Measurements from ENCODE around the gene CCDC57. TPM values are rescaled to one million over a fixed set of nuclear protein-coding genes. Genes with fewer than 3 reads are reported as not detected.

The CCDC57 gene
- total RNA-seq, 2 experiments from 2014 or later = 70.2 to 73.9 TPM

DNA sequence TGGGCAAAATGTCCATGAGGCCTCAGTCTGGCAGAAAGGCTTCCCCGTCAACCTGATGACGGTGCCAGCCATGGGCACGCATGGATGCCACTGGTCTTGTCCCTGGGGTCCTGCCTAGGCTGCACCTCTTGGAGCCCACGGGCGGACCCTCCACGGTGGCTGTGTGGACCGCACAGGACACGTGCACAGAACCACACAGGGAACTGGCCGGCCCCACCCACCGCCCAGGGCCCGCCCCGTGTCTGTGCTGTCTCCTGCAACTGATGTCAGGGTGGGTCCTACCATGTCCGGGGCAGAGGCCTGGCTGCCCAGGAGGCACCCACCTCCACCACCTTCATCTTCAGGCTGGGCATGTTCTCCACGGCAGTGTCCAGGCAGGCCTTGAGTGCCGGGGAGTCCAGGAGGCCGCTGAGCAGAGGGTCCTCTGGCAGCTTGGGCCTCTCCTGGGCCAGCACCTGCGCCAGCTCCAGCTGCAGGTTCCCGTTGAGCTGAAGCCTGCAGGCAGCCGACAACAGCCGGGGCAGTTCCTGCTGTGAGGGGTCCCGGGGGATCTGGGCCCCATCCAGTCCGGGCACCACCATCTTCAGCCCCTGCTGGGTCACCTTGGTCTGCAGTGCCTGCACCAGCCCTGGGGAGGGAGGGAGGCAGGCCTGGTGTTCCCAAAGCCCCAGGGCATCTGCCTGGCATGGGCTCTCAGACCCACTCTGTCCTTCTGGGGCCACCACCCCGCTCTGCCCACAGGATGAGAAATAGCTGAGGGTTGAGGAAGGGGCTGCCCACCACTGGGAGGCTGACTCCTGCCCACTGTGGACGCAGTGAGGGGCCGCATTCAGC lies 126.5 kb downstream of the CCDC57 start:
- Mint-ChIP-seq H3K4me1 (no peaks in the 10 kb centered on the region), H3K9me3 (ENCODE audit: low read depth) (no peaks in the 10 kb centered on the region), H3K27ac (no peak overlapping the region), H3K36me3 (peaks cover 21% of the 10 kb centered on the region), H3K27me3 (no peaks in the 10 kb centered on the region), H3K4me3 (no peak overlapping the region)
- ATAC-seq (no peak), DNase-seq (no peak)
- CTCF ChIA-PET = no interaction called here

DNA sequence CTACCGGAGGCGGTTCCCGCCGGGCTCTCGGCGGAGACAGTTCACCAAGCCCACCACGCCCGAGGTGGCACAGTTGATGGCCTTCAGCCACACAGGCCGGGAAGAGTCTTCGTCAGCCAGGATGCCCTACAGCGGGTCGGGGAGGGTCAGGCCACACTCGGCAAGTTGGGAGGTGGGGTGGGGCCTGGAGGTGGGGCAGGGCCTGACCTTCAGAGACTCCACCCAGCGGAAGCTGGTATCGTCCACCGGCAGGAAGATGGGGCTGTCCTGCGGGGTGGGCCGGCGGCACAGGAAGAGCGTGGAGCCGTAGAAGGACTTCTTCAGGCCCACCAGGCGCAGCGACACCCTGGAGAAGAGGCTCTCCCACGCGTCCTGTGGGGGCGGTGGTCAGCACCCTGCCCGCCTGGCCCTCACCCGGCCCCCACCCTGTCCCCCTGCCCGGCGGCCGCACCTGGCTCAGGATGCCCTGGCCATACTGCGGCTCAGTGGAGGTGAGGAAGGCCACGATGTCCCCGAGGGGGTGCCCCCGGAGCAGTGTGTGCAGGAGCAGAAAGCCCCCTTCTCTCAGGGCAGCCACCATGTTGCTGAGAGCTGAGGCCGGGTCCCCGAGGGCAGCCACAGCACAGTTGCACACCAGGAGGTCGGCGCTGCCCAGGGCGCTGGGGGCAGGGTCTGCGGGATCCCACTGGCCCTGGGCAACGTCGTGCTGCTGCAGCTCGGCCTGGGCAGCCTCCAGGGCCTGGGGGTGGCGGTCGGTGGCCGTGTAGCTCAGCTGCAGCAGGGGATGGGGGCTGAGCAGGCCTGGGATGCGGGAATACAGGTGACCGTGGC lies 127.4 kb downstream of the CCDC57 start:
- no peaks in the 10 kb centered on the region for H3K4me1 Mint-ChIP-seq
- CTCF ChIA-PET = no interaction called here
- DNase-seq (no peak), ATAC-seq (no peak)
- H3K27ac Mint-ChIP-seq = no peak overlapping the region
- H3K4me3 Mint-ChIP-seq = no peak overlapping the region
- peaks cover 18% of the 10 kb centered on the region for H3K36me3 Mint-ChIP-seq
- no peaks in the 10 kb centered on the region for H3K9me3 Mint-ChIP-seq (ENCODE audit: low read depth)
- H3K27me3 Mint-ChIP-seq = no peaks in the 10 kb centered on the region

DNA sequence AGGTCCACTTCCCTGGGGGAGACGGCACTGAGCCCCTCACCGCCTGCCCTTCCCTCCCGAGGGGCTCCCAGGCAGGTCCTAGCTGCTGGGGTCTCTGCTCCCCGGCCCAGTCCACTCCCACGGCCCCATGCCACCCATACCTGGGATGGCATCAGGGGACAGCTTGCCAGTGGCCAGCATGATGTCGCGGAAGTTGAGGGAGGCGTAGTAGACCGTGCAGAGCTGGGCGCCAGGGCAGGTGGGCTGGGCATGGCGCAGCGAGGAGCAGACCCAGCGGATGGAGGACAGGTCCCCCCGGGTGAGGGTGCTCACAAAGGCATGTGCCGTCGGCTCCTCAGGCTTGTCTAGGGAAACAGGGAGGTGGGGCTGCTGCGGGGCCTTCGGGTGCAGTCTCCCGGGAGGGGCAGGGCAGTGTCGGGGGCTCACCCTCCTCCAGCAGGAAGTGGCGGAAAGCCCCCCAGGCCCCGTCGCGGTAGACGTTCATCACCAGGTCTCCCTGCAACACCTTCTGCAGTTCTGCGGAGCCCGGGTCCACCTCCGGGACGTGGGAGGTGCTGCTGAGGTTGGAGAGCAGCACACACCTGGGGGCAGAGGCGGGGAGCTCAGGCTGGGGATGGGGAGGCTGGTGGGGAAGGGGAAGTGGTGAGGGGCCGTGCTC lies 128.1 kb downstream of the CCDC57 start:
- Mint-ChIP-seq H3K27ac (no peak overlapping the region), H3K36me3 (peaks cover 22% of the 10 kb centered on the region), H3K9me3 (ENCODE audit: low read depth) (no peaks in the 10 kb centered on the region), H3K4me1 (no peaks in the 10 kb centered on the region), H3K27me3 (no peaks in the 10 kb centered on the region), H3K4me3 (no peak overlapping the region)
- CTCF ChIA-PET = no interaction called here
- ATAC-seq (no peak), DNase-seq (no peak)

DNA sequence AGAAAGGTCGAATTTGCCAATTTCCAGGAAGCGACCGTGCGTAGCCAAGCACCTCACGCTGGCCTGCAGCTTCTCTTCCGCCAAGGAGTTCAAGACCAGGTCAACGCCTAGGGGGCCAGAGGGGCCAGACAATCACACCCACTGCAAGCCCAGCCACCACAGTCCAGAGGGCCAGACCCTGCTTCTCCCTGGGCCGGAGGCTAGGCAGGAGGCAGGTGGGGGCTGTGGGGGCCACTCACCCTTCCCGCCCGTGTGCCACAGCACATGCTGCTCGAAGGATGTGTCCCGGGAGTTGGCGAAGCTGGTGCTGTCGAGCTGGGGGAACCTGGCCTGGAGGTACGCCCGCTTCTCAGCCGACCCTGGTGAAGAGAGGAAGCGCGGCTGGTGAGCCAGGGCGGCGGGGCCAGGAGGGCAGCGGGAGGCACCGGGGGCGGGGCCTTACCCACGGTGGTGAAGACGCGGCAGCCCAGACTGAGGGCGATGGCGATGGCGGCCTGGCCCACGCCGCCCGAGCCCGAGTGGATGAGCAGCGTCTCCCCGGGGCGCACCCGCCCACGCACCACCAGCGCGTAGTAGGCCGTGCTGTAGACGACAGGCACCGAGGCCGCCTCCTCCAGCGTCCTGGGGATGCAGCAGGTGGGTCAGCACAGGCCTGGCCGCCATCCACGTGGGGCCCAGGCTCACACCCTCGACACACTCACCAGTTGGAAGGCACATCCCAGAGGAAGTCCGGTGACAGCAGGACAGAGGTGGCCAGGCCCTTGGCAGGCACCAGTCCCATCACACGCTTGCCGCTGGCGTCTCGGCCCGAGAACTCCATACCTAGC lies 128.9 kb downstream of the CCDC57 start:
- CTCF ChIA-PET = no interaction called here
- Mint-ChIP-seq H3K27me3 (no peaks in the 10 kb centered on the region), H3K36me3 (peaks cover 25% of the 10 kb centered on the region), H3K27ac (no peak overlapping the region), H3K4me1 (no peaks in the 10 kb centered on the region), H3K9me3 (ENCODE audit: low read depth) (no peaks in the 10 kb centered on the region), H3K4me3 (no peak overlapping the region)
- DNase-seq = no peak
- no peak for ATAC-seq

DNA sequence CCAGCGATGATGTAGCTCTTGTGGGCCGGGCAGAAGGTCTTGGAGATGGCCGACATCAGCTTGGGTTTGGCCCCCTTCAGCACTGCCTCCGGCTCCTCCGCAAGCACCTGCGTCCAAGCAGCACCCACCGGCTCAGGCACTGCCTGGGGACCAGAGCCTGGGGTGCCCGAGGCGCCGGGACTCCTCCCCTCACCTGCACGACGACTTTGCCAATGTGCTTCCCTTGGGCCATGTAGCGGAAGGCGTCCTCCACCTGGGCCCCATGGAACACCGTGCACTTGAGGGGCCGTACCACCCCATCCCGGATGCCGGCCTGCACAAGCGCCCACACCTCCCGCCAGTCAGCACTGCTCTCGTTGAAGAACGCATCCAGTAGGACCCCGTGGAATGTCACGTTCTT lies 129.6 kb downstream of the CCDC57 start:
- peaks cover 24% of the 10 kb centered on the region for H3K36me3 Mint-ChIP-seq
- ATAC-seq (no peak), DNase-seq (no peak)
- H3K27ac Mint-ChIP-seq = no peak overlapping the region
- no peaks in the 10 kb centered on the region for H3K27me3 Mint-ChIP-seq
- CTCF ChIA-PET = no interaction called here
- no peak overlapping the region for H3K4me3 Mint-ChIP-seq
- no peaks in the 10 kb centered on the region for H3K4me1 Mint-ChIP-seq
- no peaks in the 10 kb centered on the region for H3K9me3 Mint-ChIP-seq (ENCODE audit: low read depth)

DNA sequence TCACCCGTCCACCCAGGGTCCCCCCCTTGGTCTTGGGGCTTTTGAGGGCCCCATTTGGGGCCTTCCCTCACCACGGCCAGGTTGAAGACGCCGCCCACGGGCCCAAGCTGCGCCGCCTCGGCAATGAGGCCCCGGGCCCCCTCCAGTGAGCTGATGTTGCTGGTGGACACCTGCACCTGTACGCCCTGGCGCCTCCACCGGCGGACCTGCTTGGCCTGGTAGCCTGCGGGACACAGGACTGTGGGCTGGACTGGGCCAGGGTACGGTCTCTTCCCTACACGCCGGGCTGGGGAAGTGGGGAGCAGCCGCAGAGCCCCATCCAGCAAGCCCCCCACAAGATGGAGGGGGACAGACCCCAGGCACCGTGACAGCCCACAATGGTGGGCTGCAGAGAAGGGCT lies 130.2 kb downstream of the CCDC57 start:
- Mint-ChIP-seq H3K27me3 (no peaks in the 10 kb centered on the region), H3K36me3 (peaks cover 23% of the 10 kb centered on the region), H3K27ac (no peak overlapping the region), H3K4me3 (no peak overlapping the region), H3K4me1 (no peaks in the 10 kb centered on the region), H3K9me3 (ENCODE audit: low read depth) (no peaks in the 10 kb centered on the region)
- DNase-seq (no peak), ATAC-seq (no peak)
- CTCF ChIA-PET = no interaction called here

DNA sequence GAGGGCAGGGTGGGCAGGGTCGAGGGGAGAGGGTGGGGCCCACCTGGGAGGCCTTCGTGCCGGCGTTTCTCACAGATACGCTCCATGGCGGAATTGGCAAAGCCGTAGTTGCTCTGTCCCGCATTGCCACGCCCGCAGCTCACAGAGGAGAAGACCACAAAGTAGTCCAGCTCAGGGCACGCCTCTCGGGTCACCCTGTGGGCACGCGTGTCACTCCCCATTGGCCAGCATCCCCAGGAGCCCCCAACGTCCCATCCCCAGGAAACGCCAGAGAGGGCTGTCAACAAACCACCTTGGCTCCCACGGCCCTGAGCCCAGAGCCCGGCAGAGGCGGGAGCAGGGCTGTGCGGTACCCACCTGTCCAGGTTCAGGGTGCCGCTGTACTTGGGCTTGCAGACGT lies 130.7 kb downstream of the CCDC57 start:
- CTCF ChIA-PET = no interaction called here
- no peaks in the 10 kb centered on the region for H3K9me3 Mint-ChIP-seq (ENCODE audit: low read depth)
- H3K4me1 Mint-ChIP-seq = no peaks in the 10 kb centered on the region
- no peak overlapping the region for H3K4me3 Mint-ChIP-seq
- peaks cover 23% of the 10 kb centered on the region for H3K36me3 Mint-ChIP-seq
- no peaks in the 10 kb centered on the region for H3K27me3 Mint-ChIP-seq
- DNase-seq = no peak
- H3K27ac Mint-ChIP-seq = no peak overlapping the region
- ATAC-seq = no peak

DNA sequence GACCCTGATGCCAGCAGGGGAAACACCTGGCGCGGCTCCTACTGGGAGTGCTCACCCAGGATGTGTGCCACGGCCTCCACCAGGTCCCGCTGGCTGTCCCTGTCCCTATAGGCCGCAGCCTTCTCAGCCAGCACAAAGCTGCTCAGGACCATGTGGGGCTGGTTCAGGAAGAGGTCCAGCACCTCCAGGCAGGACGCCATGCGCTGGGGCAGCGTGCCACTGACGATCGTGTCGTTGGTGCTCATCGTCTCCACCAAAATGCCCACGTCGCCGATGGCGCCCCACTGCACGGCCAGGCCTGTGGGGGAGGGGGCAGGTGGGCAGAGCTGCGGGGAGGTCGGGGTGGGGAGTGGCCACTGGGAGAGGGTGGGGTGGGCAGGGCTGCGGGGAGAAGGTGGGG lies 131.1 kb downstream of the CCDC57 start:
- no peaks in the 10 kb centered on the region for H3K27me3 Mint-ChIP-seq
- no peaks in the 10 kb centered on the region for H3K4me1 Mint-ChIP-seq
- H3K9me3 Mint-ChIP-seq (ENCODE audit: low read depth) = no peaks in the 10 kb centered on the region
- H3K36me3 Mint-ChIP-seq = peaks cover 23% of the 10 kb centered on the region
- CTCF ChIA-PET = no interaction called here
- no peak overlapping the region for H3K4me3 Mint-ChIP-seq
- DNase-seq (no peak), ATAC-seq (no peak)
- no peak overlapping the region for H3K27ac Mint-ChIP-seq

DNA sequence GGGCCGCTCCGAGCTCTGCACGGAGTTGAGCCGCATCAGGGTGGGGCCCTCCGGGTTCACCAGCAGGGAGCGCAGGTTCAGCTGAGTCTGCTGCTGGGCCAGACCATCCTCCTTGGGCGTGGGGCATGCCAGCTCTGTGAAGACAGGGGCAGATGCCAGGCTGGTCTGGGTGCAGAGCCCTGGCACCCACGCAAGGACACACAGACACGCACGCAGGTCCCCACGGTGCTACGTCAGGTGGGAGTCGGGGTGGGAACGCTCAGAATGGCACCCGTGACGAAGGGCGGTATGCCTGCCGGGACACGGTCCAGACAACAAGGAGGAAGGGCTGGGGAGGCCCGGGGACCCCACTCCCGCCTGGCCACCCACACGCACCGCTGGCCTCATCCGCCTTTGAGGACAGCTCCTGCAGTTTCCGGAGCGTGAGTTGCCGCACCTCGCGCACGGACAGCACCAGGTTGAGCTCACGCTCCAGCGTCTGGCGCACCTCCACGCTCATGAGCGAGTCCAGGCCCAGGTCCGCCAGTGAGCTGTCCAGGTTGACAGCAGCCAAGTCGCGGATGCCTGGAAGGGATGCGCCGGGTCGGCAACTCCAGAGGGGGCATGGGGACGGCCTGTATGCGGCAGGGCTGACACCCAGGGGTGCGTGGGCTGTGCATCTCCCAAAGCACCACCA lies 131.7 kb downstream of the CCDC57 start:
- CTCF ChIA-PET = no interaction called here
- DNase-seq = no peak
- H3K9me3 Mint-ChIP-seq (ENCODE audit: low read depth) = no peaks in the 10 kb centered on the region
- no peak overlapping the region for H3K27ac Mint-ChIP-seq
- no peaks in the 10 kb centered on the region for H3K27me3 Mint-ChIP-seq
- H3K36me3 Mint-ChIP-seq = peaks cover 23% of the 10 kb centered on the region
- no peak for ATAC-seq
- H3K4me3 Mint-ChIP-seq = no peak overlapping the region
- H3K4me1 Mint-ChIP-seq = no peaks in the 10 kb centered on the region

DNA sequence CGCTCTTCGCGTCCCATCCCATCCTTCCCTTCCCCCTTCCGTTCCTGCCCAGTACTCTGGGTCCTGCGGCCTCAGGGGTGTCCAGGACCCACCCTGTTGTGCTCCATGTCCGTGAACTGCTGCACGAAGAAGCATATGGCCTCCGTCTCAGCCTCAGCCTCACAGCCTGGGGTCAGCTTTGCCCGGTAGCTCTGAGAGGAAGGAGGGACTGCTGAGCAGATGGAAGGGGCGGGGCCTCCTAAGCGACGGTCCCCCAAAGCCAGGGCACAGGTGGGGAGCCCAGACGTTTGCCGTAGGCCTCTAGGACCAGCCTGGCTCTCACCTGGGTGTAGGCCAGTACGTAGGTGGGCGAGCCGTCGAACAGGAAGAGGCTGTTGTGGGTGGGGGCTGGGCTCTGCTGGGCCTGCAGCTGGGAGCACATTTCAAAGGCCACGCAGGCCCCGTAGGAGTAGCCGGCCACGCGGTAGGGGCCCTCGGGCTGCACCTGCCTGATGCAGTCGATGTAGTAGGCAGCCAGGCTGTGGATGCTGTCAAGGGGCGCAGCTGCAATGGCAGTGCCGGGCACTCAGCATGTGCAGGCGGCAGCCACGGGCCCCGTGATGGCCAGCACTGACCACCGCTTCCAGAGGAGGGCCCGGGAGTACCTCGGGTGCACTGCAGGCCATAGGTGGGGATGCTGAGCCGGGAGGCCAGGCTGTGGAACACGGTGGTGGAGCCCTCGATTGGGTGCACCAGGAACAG lies 132.4 kb downstream of the CCDC57 start:
- H3K4me1 Mint-ChIP-seq = no peaks in the 10 kb centered on the region
- peaks cover 23% of the 10 kb centered on the region for H3K36me3 Mint-ChIP-seq
- no peak for ATAC-seq
- H3K27ac Mint-ChIP-seq = no peak overlapping the region
- H3K9me3 Mint-ChIP-seq (ENCODE audit: low read depth) = no peaks in the 10 kb centered on the region
- DNase-seq = no peak
- no peaks in the 10 kb centered on the region for H3K27me3 Mint-ChIP-seq
- CTCF ChIA-PET = no interaction called here
- no peak overlapping the region for H3K4me3 Mint-ChIP-seq

DNA sequence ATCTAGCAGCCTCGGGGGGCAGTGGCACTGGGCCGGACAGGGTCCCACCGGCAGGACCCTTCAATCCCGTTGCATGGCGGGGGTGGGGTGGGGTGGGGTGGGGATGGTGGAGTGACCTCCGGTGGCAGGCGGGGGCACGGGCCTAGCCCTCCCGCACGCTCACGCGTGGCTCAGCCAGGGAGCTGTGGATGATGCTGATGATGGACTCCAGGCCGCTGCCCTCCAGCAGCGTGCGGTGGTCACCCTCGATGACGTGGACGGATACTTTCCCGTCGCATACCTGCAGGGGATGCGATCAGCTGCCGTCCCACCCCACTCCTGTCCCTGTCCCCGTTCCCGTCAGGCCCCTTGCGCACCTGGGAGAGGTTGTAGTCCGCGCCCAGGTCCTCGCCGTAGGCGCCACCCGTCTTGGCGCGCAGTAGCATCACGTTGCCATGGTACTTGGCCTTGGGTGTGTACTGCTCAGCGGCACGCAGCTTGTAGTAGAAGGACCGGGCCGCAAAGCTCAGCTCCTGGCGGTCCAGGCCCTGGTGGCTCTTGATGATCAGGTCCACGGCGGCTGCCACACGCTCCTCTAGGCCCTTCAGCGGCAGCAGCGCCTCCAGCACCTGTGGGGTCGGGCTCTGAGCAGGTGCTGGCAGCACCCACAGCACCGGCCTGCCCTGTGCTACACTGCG lies 133.5 kb downstream of the CCDC57 start:
- peaks cover 20% of the 10 kb centered on the region for H3K36me3 Mint-ChIP-seq
- no peak for DNase-seq
- no peaks in the 10 kb centered on the region for H3K9me3 Mint-ChIP-seq (ENCODE audit: low read depth)
- peaks cover 3% of the 10 kb centered on the region for H3K27me3 Mint-ChIP-seq
- H3K27ac Mint-ChIP-seq = no peak overlapping the region
- no peaks in the 10 kb centered on the region for H3K4me1 Mint-ChIP-seq
- no peak for ATAC-seq
- no peak overlapping the region for H3K4me3 Mint-ChIP-seq
- CTCF ChIA-PET = interaction anchor here (0.8 kb wide), 1 partner anchor 77 kb away, joined by 3 read pairs; no protein-coding TSS in a partner anchor

DNA sequence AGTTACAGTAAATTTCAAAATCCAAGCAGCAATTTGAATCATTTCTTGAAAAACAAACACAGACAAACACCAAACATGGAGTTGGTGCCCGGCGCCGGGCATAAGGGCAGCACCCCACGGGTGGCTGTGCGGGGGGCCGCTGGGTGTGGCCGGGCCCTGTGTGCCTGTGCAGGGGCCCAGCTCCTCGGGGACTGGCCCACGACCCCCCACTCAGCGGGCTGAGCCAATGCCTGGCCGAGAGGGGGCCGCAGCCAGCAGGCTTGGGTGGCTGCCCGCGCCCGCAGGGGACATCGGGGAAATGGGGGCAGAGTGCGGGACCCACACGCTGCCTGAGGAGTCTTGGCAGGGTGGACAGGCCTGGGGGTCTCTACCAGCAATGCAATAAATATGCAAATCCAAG lies 134.2 kb downstream of the CCDC57 start:
- Mint-ChIP-seq H3K27me3 (peaks cover 6% of the 10 kb centered on the region), H3K9me3 (ENCODE audit: low read depth) (no peaks in the 10 kb centered on the region), H3K36me3 (peaks cover 18% of the 10 kb centered on the region), H3K4me3 (no peak overlapping the region), H3K27ac (no peak overlapping the region), H3K4me1 (no peaks in the 10 kb centered on the region)
- ATAC-seq (no peak), DNase-seq (no peak)
- CTCF ChIA-PET = no interaction called here

All from activated CD8-positive, alpha-beta memory T cell treated with anti-CD3 and anti-CD28 coated beads, Interleukin-2, amount 10 ng/mL, durations not matched to agents 7 days and 5 days (primary cell).